OCI-M2 (cell line): ENCODE results near the gene ACSL4.
"Not testable (repeated sequence)": the region's sequence is repeated elsewhere in the genome, so short reads cannot be mapped to it uniquely, and the experiment has no call there.

Experiments
- DNase-seq: peaks from one replicate; lab custom pipeline; 2025; ENCODE audit not compliant: unreplicated experiment; lab: John Stamatoyannopoulos, UW

ACSL4 gene

DNA sequence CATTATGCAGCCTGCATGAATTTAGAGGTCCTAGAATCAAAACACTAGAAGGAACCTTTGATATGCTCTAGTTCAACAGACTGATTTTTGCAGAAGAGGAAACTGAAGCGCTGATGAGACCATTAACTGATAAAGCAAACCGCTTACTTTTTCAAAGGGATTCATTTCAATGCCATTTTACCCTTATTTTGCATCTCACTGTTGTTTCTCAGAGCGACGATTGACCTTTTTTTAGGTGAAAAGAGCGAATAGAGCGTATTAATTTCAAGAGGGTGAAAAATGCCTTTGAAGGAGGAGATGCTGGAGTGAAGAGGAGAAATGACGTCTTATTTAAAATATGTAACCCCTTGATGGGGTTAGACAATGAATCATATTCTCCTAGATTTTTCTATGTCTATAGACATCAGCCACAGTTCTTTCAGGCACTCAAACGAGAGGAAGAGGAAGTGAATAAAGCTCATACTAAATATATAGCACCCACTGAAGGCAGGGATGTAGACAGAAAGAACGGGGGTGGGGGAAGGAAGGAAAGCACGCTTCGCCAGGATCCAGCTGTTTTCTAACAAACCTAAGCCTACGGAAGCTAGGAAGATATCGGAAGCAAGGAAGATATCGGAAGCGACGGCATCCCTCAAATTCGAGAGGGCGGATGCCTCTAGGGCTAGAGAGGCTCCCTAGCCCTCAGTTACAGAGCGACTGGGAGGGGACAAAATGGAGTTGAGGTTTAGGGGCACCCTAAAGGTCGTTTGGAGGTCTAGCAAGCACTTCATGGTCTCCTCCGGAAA lies 848 bp downstream of the ACSL4 start:
- no peak for DNase-seq

DNA sequence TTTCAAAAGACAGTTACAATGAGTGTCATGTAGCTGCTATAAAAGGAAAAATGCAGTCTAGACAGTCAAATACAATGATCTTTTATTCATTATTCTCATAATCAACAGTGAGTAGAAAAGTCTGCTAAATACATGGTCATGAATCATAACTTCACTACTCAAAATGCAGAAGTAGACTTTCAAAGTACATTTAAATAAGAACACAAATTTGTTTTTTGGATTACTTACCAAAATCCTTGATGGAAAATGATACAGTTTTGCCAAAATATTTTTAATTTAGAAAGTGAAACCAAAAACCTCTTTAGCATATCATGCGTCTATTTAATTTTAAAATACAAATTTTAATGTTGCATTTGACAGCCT lies 4.9 kb downstream of the ACSL4 start:
- DNase-seq = no peak

DNA sequence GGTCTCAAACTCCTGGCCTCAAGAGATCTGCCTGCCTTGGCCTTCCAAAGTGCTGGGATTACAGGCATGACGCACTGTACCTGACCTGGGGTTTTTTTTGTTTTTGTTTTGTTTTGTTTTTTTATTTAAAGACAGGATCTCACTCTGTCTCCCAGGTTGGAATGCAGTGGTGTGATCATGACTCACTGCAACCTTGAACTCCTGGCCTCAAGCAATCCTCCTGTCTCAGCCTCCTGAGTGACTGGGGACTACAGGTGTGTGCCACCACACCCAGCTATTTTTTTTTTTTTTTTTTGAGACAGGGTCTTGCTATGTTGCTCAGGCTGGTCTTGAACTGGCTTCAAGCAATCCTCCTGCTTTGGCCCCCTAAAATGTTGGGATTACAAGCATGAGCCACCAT lies 8.1 kb downstream of the ACSL4 start:
- not testable (repeated sequence) for DNase-seq

DNA sequence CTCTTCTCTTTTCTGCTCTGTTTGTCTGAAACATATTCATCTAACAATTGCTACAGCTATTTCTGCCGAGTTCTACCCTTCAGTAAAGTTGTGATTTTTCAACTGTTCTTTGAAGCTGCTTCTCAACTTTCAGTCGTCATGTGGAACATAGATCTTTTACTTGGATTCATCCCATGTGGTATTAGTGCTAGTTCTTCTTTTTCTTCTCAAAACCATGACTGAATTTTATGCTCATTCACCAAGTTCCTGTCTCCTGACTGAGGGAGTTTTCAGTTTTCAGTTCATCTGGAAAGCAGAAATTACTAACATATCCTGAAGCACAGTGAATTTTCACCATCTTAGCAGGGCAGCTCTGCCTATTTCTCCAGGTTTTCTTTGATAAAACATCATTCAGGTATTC lies 12.1 kb downstream of the ACSL4 start:
- DNase-seq = no peak

DNA sequence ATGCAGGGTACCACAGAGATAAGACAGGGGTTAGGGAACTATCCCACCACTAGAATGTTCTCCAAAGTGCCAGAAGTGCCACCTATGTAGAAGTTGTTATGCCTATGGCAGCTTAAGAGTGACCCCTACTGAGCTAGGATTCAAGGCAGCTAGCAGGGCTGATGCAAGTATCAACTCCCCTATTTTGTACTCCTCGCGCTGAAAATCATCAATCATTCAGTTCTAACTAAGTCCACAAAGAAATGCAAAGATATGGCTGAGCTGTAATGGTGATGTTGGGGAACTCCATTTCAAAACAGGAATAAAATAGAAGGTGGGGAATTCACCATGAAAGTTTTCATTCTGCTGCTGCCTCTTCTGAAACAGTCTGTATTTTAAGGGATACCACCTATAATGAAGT lies 13.8 kb downstream of the ACSL4 start:
- DNase-seq = no peak

DNA sequence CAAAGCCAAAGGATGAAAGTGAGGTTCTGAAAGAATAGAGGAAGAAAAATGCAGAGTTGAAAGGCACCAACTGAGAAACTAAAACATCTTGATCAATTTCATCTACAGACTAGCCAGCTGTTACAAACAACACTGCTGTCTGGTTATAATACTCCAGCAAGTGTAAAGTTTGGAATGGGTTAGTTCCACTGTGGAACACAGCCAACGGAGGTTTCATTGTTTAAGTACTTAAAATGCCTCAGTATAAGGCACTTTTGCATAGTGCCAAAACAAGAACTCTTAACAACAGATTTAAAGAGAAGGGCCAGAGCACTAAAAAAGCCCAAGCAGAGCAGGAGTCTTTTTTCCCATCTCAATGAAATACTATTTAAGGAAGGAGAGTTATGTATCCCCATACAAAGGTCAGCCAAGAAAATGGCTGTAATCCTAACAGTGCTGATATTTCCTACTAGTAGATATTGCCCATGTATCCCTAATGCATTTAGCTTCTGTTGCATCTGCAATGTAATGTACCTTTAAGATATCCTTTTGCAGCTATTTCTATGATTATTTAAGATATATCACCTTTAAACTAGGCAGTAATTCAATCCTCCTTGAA lies 16.5 kb downstream of the ACSL4 start:
- no peak for DNase-seq

DNA sequence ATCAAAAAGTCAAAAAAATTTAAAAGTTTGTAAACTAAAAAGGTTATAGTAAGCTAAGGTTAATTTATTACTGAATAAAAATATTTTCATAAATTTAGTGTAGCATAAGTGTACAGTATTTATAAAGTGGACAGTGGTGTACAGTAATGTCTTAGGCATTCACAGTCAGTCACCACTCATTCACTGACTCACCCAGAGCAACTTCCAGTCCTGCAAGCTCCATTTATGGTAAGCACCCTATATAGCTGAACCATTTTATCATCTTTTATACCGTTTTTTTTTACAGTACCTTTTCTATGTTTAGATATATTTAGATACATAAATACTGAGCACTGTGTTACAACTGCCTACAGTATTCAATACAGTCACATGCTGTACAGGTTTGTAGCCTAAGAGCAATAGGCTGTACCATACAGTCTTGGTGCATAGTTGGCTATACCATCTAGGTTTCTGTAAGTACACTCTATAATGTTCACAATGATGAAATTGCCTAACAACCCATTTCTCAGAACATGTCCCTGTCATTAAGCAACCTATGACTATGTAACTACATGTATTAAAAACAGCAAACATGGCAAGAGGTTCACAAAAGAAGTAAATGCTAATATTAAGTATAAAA lies 18.6 kb downstream of the ACSL4 start:
- no peak for DNase-seq

DNA sequence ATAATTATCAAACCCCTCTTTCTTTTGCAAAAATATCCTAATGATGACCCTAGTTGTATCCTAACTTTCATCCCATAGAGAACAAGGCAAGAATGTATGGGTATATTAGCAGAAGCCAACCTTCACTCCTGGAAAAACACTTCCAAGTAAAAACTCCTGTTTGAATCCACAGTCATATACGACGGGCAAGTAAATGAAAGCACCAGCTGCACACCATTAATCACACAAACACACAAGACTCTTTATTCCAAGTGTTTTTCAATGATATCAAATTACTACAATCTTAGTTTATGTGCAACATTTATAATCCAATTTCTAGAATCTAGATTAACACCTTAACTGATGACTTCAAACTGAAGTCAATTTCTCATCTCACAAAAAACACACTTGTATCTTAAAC lies 22.9 kb downstream of the ACSL4 start:
- no peak for DNase-seq

DNA sequence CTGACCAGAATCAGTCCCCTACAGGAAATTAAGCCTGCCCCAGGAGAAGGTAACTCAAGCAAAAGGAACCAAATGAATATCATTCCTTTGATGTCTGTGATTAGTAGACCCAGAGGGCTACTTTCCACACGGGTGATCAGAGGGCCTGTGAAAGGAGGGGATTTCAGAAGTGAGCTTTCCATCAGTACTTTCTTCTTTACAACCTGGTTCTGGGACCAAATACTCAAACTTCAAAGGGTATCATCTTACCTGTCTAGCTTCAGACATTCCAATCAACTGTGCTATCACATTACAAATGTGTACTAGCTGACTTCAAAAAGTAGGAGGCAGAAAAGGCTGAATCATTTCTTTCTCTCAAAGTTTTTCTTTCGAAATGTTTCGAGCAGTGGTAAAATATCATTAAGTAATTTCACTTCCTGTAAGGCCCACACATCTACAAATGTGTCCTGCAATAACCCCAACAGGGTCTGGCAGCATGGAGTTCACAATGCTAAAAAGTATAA lies 23.9 kb downstream of the ACSL4 start:
- DNase-seq = no peak

DNA sequence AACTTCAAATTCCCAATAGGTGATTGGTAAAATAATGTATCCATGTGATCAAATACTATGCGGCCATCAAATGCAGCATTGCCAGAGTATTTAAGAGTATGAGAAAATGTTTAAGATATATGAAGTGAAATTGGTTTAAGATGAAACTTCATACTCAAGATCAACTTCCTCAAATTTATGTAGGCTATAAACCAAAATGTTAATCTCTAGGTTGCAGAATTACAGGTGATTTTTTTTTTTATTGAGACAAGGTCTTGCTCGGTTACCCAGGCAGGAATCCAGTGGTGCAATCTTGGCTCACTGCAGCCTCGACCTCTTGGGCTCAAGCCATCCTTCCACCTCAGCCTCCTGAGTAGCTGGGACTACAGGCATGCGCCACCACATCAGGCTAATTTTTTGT lies 25.3 kb downstream of the ACSL4 start:
- DNase-seq = no peak

DNA sequence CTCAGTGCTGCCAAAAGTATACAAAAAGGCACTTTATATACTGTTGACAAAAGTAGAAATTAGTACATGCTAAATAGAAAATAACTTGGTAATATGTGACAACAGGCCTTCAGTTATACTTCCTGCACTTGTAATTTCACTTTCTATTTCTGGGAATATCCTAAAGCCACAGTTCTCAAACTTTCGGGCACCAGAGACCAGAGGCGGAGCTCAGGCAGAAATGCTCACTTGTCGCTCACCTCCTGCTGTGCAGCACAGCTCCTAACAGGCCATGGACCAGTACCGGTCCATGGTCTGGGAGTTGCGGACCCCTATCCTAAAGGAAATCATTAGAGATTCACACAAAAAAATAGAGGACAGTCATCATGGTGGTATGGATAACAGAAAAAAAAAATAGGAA lies 25.7 kb downstream of the ACSL4 start:
- no peak for DNase-seq

DNA sequence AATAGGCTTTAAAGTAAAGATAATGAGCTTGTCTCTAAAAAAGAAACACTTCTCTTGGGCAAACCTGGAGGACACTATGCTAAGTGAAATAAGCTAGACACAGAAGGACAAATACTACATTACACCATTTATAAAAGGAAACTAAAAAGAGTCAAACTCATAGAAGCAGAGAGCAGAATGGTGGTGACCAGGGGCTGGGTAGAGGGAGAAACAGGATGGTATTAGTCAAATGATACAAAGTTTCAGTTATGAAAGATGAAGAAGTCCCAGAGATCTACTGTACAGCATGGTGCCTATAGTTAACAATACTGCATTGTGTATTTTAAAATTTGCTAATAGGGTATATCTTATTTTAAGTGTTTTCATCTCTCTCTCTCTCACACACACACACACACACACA lies 28.5 kb downstream of the ACSL4 start:
- DNase-seq = no peak

DNA sequence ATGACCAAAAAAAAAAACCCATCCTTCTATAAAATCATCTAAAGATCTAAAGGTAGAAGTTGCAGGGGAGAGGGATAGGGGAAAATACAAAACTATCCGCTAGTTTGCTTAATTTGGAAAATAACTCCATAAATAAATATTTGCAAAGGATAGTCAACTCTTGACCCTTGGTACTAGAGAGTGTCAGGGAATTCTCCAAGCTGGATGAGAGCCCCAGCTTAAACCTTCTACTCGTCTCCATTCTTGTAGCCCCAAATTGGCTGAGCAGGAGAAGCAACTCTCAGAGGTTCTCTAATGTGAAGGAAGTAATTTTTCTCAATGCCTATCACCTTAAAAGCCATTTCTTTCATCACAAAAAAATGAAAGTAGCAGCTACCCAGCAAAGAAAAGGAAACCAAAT lies 35.2 kb downstream of the ACSL4 start:
- DNase-seq = no peak

DNA sequence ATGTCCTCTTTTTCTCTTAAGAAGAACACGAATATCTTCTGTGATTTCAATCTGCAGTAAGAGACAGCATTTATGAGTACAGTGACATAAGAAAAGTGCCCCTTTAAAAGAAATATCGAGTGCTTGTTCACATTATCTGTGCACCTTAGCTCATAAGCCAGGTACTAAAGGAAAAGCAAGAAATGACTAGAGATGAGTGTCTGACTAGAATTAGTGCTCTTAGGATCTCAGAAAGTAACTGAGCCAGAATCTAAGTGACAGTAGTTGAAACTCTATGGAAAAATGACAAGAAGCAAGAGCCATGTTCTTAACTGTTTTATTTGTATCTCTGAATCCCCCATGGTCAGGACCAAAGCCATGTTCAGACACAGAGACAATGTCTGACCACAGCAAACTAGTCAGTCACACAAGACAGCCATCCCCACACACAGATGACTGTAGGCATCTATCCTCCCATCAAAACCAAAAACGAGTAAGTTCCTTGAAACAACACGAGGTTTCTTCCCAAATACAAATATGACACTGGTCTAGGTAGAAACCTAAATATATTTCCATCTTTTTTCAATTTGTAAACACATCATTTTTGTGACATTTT lies 36.8 kb downstream of the ACSL4 start:
- no peak for DNase-seq

DNA sequence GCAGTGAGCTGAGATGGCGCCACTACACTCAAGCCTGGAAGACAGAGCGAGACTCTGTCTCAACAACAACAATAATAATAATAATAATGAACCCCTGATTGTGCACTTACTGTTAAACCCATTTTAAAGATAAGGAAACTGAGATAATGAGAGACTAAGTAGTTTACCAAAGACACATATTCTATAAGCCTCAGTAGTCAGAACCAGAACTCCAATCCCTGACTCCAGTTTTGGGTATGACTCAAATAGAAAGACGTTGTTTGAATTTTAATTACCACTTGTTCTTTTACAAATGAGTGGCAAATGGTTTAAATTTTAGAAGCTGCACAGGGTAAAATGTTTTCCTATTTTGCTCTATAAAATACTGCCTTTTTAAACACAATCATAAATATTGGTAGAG lies 37.4 kb downstream of the ACSL4 start:
- DNase-seq = no peak

DNA sequence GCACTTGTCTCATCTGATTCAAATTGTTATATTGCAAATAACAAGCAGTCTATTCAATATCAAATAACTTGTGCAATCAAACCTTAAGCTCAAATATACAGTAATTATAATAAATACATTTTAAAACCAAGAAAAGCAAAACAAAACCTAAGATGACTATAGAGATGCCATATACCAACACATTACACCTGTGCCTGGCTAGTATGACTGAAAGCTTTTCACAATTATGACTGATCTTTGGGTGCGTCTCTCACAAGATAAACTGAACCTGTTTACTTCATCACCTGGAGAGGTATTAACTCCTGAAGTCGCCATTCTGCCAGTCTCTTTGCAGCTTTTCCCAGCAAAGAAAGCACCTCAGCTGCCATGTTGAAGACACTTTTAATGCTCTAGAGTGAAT lies 41.3 kb downstream of the ACSL4 start:
- DNase-seq = no peak

DNA sequence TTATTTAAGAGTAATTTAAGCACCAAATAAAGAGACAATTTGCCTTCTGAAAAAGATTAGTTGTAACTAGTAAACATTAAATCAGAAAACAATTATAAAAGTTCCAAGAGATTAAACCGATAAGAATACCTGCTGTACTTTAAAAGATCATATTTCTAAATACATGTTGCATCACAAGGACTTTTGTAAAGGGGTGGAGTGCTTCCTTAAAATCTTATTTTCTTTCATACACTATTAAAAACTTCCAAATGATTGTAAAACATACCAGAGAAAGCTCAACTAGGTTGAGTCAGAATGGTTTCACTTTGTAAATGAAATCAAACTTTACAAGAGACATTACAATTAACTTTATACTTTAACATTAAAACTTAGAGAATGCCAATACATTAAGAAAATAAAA lies 41.8 kb downstream of the ACSL4 start:
- no peak for DNase-seq

DNA sequence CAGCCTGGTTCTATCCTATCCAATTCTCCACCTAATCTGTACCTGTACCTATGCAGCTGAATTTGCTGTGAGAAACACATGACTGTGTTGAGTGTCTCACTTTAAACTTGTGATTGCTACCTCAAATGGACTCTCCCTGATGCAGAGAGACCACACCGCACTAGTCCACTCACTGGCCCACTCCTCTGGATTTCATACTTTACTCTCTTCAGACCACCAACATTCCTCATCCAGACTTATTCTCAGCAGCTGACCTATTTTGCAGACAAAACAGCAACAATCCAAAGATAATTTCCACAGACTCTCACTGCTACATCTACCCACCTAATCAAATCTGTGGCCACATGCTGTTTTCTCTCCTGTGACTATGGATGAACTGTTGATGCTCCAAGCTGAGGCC lies 45.2 kb downstream of the ACSL4 start:
- DNase-seq = no peak

DNA sequence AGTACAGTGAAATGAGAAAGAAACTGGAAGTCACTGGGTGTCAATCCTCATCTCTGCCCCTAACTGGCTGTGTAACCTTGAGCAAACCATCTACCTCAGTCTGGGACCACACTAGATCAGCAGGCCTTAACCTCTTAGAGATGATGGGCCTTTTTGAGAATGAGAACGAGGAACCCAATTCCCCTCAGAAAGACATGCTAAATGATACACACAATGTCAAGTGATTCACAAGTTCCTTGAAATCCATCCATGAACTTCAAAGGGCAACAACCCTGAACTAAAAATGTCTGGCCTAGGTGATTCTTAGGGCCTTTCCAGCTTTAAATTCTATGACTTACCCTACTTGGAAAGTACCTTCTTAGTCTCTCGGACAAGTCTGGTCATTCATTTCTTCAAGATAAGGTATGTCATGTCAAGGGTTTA lies 47.4 kb downstream of the ACSL4 start:
- DNase-seq = no peak

DNA sequence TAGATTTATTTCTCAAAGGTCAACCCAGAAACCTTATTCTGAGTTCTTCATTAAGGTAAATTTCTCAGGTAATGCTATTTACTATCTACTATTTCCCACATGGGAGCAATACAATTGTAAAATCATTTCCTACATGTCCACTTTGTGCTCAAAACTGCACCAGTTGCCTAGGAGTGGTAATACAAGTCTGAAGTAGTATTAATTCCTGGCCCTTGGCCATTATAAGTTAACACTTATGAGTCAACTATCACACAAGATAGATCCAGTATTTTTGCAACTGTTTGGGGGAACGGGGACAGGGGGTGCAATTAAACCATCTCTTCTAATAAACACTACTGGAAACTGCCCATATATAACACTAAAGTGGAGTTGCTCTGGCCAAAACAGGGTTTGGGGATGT lies 48.9 kb downstream of the ACSL4 start:
- no peak for DNase-seq

DNA sequence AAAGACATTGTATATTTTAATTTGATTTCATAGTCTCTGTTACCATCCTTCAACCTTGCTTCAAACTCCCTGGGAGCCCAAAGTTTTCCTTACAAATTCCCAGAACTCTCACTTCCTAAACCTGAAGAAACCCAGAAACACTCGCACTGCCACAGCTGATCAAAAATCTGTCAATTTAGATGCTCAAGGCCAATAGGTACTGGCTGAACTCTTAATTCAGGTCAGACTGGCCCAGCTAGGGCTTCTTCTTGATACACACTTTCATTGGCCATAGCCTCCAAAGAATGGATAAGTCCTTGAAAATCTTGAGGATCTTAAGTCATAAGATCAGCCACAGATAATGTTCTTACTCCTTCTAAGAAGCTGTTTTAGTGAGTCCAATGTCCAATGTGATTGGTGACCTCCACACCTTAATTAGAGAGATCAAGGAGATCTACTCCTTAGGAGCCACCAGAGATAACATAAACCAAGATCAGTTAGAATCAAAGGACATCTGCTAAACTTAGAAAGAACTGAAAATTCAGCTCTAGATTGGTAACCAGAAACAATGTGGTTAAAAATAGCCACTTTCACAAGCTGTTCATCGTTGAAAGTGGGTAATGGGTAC lies 51.5 kb downstream of the ACSL4 start:
- DNase-seq = no peak

DNA sequence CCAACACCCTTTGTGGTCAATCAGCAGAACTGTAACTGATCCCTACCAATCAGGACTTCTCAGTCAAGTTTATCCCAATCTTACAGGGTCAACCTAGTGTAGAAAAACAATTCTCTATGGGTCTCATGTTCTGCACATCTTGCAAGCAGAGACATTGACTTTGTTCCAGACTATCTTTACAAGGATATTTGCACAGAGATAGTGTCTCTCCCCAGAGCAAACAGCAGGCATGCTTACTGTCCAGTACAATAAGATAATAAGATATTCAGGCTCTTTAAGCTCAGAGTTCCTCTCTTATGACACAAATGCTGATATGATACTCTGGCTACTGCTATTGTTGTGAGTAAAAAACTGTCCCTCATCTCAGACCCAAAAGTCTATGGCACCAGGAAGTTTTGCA lies 53.2 kb downstream of the ACSL4 start:
- no peak for DNase-seq
